Tibial nerve (tissue), 4 donors: ENCODE data around the gene SPAM1. TPM values are rescaled to one million over a fixed set of nuclear protein-coding genes. Genes with fewer than 3 reads are reported as not detected.
"Not testable (repeated sequence)": the region's sequence is repeated elsewhere in the genome, so short reads cannot be mapped to it uniquely, and the experiment has no call there.

Experiments used
- DNase-seq, 2 donors: peaks; one replicate each; pipeline ENCODE4 v3.0.0-alpha.2; 2019; ENCODE audit warnings: low spot score in 2 of 2
- H3K27ac ChIP-seq, 4 donors: fragments of 200-600 bp; sonication (generic) in 3 of 4; one replicate each; pipeline ENCODE4 v1.5.1; 2017 to 2019; ENCODE audit warnings: mild to moderate bottlenecking in 1 of 4
- H3K27me3 ChIP-seq, 2 donors: fragments of 200-600 bp; sonication (generic) in 1 of 2; one replicate each; pipeline versions ENCODE4 v1.5.1 to v1.6.0; 2017 to 2019
- H3K36me3 ChIP-seq, 3 donors: fragments of 200-600 bp; sonication (generic); one replicate each; pipeline ENCODE4 v1.5.1; 2018 to 2019
- H3K4me1 ChIP-seq, 4 donors: fragments of 200-600 bp; sonication (generic) in 3 of 4; one replicate each; pipeline ENCODE4 v1.5.1; 2017 to 2019
- H3K4me3 ChIP-seq, 4 donors: fragments of 200-600 bp; sonication (generic) in 3 of 4; one replicate each; pipeline ENCODE4 v1.5.1; 2017 to 2019; ENCODE audit warnings: mild to moderate bottlenecking in 1 of 4, moderate library complexity in 1 of 4
- H3K9me3 ChIP-seq, 4 donors: fragments of 200-600 bp; sonication (generic) in 3 of 4; one replicate each; pipeline ENCODE4 v1.5.1; 2017 to 2019
- EP300 ChIP-seq, 2 donors: sonication (generic); formaldehyde crosslinking; IDR thresholded peaks; one replicate each; pipeline ENCODE4 v1.6.1; 2017; ENCODE audit warnings: antibody characterized with exemption in 2 of 2, mild to moderate bottlenecking in 1 of 2
- POLR2A ChIP-seq, 2 donors: fragments of 450-650 bp; IDR thresholded peaks; one replicate each; pipeline ENCODE4 v1.6.1; 2017; ENCODE audit warnings: antibody characterized with exemption in 2 of 2, mild to moderate bottlenecking in 2 of 2, moderate library complexity in 2 of 2
- WGBS, 2 donors: methylation state at CpG; one replicate each; pipeline ENCODE4 v1.1.5; 2018; 5-methylcytosine and 5-hydroxymethylcytosine counted together
- total RNA-seq, 4 donors: library from RNA; depleted of rRNA; stranded (reverse); fragments of >200 nt; gene quantifications; one replicate each; pipeline ENCODE4 v1.1.0, GENCODE V29; 2016
- TF ChIP-seq, protein P1 (sequence below), 5 experiments: fragments of 200-600 bp in 3 of 5; fragments of 450-650 bp in 2 of 5; sonication (generic) in 3 of 5; IDR thresholded peaks; one replicate each; pipeline ENCODE4 v1.5.1; 2016 to 2019; ENCODE audit warnings: antibody characterized with exemption in 5 of 5, mild to moderate bottlenecking in 3 of 5, moderate library complexity in 2 of 5

SPAM1 gene
- total RNA-seq, 4 donors from 2014 or later: not detected

DNA sequence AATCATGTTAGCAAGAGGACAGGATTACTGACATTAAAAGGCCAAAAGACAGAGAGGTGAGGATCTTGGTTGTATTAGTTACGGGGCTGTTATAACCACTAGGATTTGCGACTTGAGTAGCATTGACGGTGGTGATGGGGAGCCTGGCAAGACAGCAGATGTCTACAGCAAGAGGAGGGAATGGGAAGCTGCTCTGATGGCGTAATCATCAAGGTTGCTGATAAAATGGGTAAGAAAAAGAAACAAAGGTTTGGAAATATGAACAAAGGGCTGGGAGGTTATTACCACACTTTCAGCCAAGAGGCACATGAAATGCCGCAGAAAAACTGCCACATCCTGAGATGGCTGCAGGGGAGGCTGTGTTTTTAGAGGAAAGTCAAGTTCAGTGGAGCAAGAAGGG is 73.9 kb downstream of the SPAM1 start:
- DNase-seq: no peak
- 90 to 92% methylated on average over 5 of the region's 5 CpGs for whole genome bisulfite sequencing, 2 donors
- Histone ChIP-seq H3K27ac (no peak overlapping the region), H3K9me3 (peaks cover 0 to 18% (median 3%) of the 10 kb centered on the region in 4 donors), H3K27me3 (no peaks in the 10 kb centered on the region), H3K4me3 (no peak overlapping the region), H3K36me3 (no peaks in the 10 kb centered on the region), H3K4me1 (no peaks in the 10 kb centered on the region)
- TF ChIP-seq EP300 (IDR thresholded peaks at IDR 0.05) (no peak), POLR2A (IDR thresholded peaks at IDR 0.05) (no peak)
- TF ChIP-seq, protein P1, sequence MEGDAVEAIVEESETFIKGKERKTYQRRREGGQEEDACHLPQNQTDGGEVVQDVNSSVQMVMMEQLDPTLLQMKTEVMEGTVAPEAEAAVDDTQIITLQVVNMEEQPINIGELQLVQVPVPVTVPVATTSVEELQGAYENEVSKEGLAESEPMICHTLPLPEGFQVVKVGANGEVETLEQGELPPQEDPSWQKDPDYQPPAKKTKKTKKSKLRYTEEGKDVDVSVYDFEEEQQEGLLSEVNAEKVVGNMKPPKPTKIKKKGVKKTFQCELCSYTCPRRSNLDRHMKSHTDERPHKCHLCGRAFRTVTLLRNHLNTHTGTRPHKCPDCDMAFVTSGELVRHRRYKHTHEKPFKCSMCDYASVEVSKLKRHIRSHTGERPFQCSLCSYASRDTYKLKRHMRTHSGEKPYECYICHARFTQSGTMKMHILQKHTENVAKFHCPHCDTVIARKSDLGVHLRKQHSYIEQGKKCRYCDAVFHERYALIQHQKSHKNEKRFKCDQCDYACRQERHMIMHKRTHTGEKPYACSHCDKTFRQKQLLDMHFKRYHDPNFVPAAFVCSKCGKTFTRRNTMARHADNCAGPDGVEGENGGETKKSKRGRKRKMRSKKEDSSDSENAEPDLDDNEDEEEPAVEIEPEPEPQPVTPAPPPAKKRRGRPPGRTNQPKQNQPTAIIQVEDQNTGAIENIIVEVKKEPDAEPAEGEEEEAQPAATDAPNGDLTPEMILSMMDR (IDR thresholded peaks at IDR 0.05): no peak

DNA sequence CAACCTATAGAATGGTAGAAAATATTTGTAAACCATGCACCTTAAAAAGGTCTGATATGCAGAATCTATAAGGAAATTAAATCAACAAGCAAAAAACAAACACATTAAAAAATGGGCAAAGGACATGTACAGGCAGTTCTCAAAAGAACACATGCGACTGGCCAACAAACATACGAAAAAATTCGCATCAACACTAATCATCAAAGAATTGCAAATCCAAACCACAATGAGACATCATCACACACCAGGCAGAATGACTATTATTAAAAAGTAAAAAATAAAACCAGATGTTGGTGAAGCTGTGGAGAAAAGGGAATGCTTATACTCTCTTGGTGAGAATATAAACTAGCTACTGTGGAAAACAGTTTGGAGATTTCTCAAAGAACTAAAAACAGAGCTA is 74.7 kb downstream of the SPAM1 start:
- TF ChIP-seq EP300 (IDR thresholded peaks at IDR 0.05): no peak
- H3K9me3 ChIP-seq: peaks cover 0 to 18% (median 3%) of the 10 kb centered on the region in 4 donors
- WGBS, 2 donors: 93 to 98% methylated on average over 3 of the region's 3 CpGs

DNA sequence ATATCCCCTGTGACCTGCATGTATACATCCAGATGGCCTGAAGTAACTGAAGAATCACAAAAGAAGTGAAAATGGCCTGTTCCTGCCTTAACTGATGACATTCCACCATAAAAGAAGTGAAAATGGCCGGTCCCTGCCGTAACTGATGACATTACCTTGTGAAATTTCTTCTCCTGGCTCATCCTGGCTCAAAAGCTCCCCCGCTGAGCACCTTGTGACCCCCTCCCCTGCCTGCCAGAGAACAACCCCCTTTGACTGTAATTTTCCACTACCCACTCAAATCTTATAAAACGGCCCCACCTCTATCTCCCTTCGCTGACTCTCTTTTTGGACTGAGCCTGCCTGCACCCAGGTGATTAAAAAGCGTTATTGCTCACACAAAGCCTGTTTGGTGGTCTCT is 83.3 kb downstream of the SPAM1 start:
- not testable (repeated sequence) for H3K4me1 ChIP-seq, DNase-seq

More for the DNA sequence above, 74.7 kb downstream of the SPAM1 start:
- no peak overlapping the region for H3K27ac ChIP-seq
- DNase-seq: no peak
- H3K4me3 ChIP-seq: no peak overlapping the region
- no peaks in the 10 kb centered on the region for H3K36me3 ChIP-seq
- H3K4me1 ChIP-seq: no peaks in the 10 kb centered on the region
- no peaks in the 10 kb centered on the region for H3K27me3 ChIP-seq

DNA sequence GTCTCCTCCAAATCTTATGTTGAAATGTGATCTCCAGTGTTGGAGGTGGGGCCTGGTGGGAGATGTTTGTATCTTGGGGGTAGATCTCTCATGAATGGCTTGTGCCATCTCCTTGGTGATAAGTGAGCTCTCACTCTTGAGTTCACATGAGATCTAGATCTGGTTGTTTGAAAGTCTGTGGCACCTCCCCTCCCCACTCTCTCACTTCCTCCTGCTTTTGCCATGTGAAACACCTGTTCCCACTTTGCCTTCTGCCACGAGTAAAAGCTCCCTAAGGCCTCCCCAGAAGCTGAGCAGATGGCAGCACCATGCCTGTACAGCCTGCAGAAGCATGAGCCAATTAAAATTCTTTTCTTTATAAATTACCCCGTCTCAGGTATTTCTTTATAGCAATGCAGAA is 84.3 kb downstream of the SPAM1 start:
- H3K36me3 ChIP-seq: no peaks in the 10 kb centered on the region
- no peak for DNase-seq
- H3K27me3 ChIP-seq: no peaks in the 10 kb centered on the region
- H3K27ac ChIP-seq: no peak overlapping the region
- no peaks in the 10 kb centered on the region for H3K4me1 ChIP-seq
- no peak for TF ChIP-seq POLR2A (IDR thresholded peaks at IDR 0.05)
- TF ChIP-seq, protein P1 (IDR thresholded peaks at IDR 0.05): no peak
- no peak for TF ChIP-seq EP300 (IDR thresholded peaks at IDR 0.05)
- 57 to 75% methylated on average over 2 of the region's 2 CpGs for WGBS, 2 donors
- H3K9me3 ChIP-seq: no peaks in the 10 kb centered on the region
- H3K4me3 ChIP-seq: no peak overlapping the region

More for the DNA sequence above, 83.3 kb downstream of the SPAM1 start:
- not testable (repeated sequence) for H3K27ac ChIP-seq, H3K36me3 ChIP-seq, H3K27me3 ChIP-seq, H3K9me3 ChIP-seq, H3K4me3 ChIP-seq
- 78 to 80% methylated on average over 6 of the region's 6 CpGs for WGBS, 2 donors

Other genes with a start within 250 kb of the SPAM1 start
- 10 to 100 TPM; 32.6 to 40.0 (median 37.3) TPM for gene WASL, start 176.2 kb upstream of the SPAM1 start, total RNA-seq
- gene HYAL4, start 80.1 kb upstream of the SPAM1 start, total RNA-seq: not detected
- gene TMEM229A, start 107.8 kb downstream of the SPAM1 start, total RNA-seq: under 1 TPM in 1 of 4 donors, not detected in 3; 0.63 TPM